Activated B cell treated with CpG ODN at 0.5 μM for 24 hours (primary cell): ENCODE results near the gene VAV2. TPM values are rescaled to one million over a fixed set of nuclear protein-coding genes. Genes with fewer than 3 reads are reported as not detected.
"Not testable (repeated sequence)": the region's sequence is repeated elsewhere in the genome, so short reads cannot be mapped to it uniquely, and the experiment has no call there.

Experiments
- ATAC-seq: fragments of 200-7000 bp; cut with Tn5 transposase; one replicate; pipeline ENCODE4 v1.10.0; 2021; ENCODE audit warnings: low read depth, mild to moderate bottlenecking, moderate library complexity
- CTCF ChIA-PET: fragments of 350-600 bp; sonication (Branson Sonifier 250); formaldehyde crosslinking; loops from one replicate; lab custom pipeline; 2021; ENCODE audit warnings: antibody characterized with exemption; lab: Charles Lee
- POLR2A ChIA-PET: fragments of 350-600 bp; sonication (Branson Sonifier 250); formaldehyde crosslinking; loops from one replicate; lab custom pipeline; 2021; ENCODE audit warnings: antibody characterized with exemption; lab: Charles Lee
- DNase-seq: peaks from one replicate; pipeline ENCODE4 v3.0.0; 2022
- H3K27ac Mint-ChIP-seq: one replicate; pipeline ENCODE4 v1.8.0; 2020; ENCODE audit warnings: mixed read lengths
- H3K27me3 Mint-ChIP-seq: one replicate; pipeline ENCODE4 v1.8.0; 2021; ENCODE audit warnings: mixed read lengths
- H3K36me3 Mint-ChIP-seq: one replicate; pipeline ENCODE4 v1.8.0; 2021; ENCODE audit warnings: low read depth, mixed read lengths
- H3K4me1 Mint-ChIP-seq: one replicate; pipeline ENCODE4 v1.8.0; 2021; ENCODE audit warnings: mixed read lengths
- H3K4me3 Mint-ChIP-seq: one replicate; pipeline ENCODE4 v1.8.0; 2020; ENCODE audit warnings: mild to moderate bottlenecking, mixed read lengths
- H3K9me3 Mint-ChIP-seq: one replicate; pipeline ENCODE4 v1.8.0; 2020; ENCODE audit warnings: mixed read lengths
- intact Hi-C: fragments of 100-400 bp; cut with micrococcal nuclease; formaldehyde crosslinking; loops from one replicate; pipeline ENCODE4 v1.15.1; 2024
- total RNA-seq: library from RNA; stranded (reverse); gene quantifications from 2 replicates; pipeline ENCODE4 v1.2.3, GENCODE V29; 2022
- TF ChIP-seq, protein P1 (sequence below): fragments of 200-600 bp; IDR thresholded peaks from one replicate; pipeline ENCODE4 v1.8.0; 2022; ENCODE audit warnings: antibody characterized with exemption, mild to moderate bottlenecking

The VAV2 gene
- total RNA-seq, 1 donor from 2014 or later: 99.6 TPM

DNA sequence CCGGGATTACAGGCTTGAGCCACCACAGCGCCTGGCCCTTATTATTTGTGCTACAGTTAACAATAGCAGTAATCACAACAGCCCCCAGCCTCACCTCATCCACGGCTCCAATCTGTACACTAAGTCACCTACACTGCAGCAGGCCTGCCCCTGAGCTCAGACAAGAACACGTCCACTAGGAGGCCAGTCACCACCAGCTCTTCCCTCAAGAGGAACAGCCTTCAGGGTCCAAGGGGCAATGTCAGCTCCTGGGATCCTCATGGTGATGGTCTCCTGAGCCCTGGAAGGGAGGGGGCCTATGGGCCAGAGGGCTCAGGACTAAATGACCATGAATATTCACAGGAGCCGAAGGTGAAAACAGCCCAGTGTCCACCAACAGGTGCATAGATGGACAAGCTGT is 67.7 kb downstream of the VAV2 start:
- ChIA-PET CTCF (interaction anchor here (0.7 kb wide), 1 partner anchor 22 kb away, joined by 3 read pairs; no protein-coding TSS in a partner anchor), POLR2A (no interaction called here)
- Mint-ChIP-seq H3K9me3 (no peaks in the 10 kb centered on the region), H3K4me3 (no peak overlapping the region), H3K27me3 (no peaks in the 10 kb centered on the region), H3K4me1 (peaks cover 49% of the 10 kb centered on the region), H3K36me3 (peaks cover 69% of the 10 kb centered on the region), H3K27ac (peak overlapping the region; percentile 19)
- intact Hi-C loops: no loop called here
- ATAC-seq (no peak), DNase-seq (no peak)
- TF ChIP-seq, protein P1, sequence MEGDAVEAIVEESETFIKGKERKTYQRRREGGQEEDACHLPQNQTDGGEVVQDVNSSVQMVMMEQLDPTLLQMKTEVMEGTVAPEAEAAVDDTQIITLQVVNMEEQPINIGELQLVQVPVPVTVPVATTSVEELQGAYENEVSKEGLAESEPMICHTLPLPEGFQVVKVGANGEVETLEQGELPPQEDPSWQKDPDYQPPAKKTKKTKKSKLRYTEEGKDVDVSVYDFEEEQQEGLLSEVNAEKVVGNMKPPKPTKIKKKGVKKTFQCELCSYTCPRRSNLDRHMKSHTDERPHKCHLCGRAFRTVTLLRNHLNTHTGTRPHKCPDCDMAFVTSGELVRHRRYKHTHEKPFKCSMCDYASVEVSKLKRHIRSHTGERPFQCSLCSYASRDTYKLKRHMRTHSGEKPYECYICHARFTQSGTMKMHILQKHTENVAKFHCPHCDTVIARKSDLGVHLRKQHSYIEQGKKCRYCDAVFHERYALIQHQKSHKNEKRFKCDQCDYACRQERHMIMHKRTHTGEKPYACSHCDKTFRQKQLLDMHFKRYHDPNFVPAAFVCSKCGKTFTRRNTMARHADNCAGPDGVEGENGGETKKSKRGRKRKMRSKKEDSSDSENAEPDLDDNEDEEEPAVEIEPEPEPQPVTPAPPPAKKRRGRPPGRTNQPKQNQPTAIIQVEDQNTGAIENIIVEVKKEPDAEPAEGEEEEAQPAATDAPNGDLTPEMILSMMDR: no peak

DNA sequence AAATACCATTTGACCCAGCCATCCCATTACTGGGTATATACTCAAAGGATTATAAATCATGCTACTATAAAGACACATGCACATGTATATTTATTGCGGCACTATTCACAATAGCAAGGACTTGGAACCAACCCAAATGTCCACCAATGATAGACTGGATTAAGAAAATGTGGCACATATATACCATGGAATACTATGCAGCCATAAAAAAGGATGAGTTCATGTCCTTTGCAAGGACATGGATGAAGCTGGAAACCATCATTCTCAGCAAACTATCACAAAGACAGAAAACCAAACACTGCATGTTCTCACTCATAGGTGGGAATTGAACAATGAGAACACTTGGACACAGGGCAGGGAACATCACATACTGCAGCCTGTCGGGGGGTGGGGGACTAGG is 68.5 kb downstream of the VAV2 start:
- peaks cover 44% of the 10 kb centered on the region for H3K4me1 Mint-ChIP-seq
- DNase-seq, CTCF ChIA-PET, H3K4me3 Mint-ChIP-seq, H3K27ac Mint-ChIP-seq, intact Hi-C loops, H3K27me3 Mint-ChIP-seq, ATAC-seq, H3K9me3 Mint-ChIP-seq: not testable (repeated sequence)
- POLR2A ChIA-PET: interaction anchor here (0.6 kb wide), 1 partner anchor 22 kb away, joined by 3 read pairs; no protein-coding TSS in a partner anchor
- peaks cover 66% of the 10 kb centered on the region for H3K36me3 Mint-ChIP-seq

DNA sequence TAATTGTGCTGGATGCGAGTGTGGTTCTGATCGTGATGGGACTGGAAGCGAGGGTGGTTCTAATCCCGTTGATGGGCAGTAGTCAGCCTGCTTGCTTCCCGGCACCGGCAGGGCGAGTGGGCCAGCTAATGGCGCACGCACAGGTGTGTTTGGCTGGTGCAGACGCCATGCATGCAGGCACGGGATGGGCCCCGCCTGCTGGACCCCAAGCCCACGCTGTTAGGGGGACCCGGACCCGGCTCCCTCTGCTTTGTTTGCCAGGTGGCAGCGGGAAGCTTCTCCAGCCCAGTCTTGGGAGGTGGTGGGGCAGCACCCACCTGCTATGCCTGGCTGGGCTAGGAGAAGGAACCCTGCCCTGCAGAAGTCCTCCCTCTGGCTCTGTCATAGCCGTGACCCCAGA is 70.3 kb downstream of the VAV2 start:
- Mint-ChIP-seq H3K4me1 (peaks cover 40% of the 10 kb centered on the region), H3K9me3 (no peaks in the 10 kb centered on the region), H3K27ac (no peak overlapping the region), H3K36me3 (peaks cover 49% of the 10 kb centered on the region), H3K27me3 (no peaks in the 10 kb centered on the region), H3K4me3 (no peak overlapping the region)
- no peak for ATAC-seq
- POLR2A ChIA-PET: no interaction called here
- CTCF ChIA-PET: interaction anchor here (1.0 kb wide), 1 partner anchor 73 kb away, joined by 3 read pairs; no protein-coding TSS in a partner anchor
- intact Hi-C loops: no loop called here
- TF ChIP-seq, protein P1: no peak
- DNase-seq: no peak

DNA sequence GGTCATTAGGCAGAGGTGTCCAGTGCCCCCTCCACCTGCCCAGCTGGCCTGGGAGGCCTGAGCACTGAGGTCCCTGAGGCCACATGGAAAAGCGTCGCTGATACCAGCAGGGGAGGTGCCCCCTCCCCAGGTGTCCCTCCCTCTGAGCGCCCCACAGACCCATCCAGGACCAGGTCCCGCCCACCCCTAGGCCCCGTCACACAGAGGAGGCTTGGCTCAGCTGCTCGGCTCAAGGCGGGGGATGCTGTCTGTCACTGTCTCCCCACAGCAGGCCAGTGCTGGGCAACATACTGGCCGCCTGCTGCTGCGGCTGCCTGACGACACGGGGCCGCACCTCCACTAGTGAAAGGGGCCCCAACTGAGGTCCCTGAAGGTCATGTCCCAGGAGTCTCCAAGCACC is 71.7 kb downstream of the VAV2 start:
- no peak for ATAC-seq
- Mint-ChIP-seq H3K4me1 (peaks cover 46% of the 10 kb centered on the region), H3K27me3 (no peaks in the 10 kb centered on the region), H3K27ac (no peak overlapping the region), H3K4me3 (no peak overlapping the region), H3K36me3 (peaks cover 50% of the 10 kb centered on the region), H3K9me3 (no peaks in the 10 kb centered on the region)
- intact Hi-C loops: no loop called here
- POLR2A ChIA-PET: no interaction called here
- TF ChIP-seq, protein P1: no peak
- DNase-seq: no peak
- CTCF ChIA-PET: no interaction called here

DNA sequence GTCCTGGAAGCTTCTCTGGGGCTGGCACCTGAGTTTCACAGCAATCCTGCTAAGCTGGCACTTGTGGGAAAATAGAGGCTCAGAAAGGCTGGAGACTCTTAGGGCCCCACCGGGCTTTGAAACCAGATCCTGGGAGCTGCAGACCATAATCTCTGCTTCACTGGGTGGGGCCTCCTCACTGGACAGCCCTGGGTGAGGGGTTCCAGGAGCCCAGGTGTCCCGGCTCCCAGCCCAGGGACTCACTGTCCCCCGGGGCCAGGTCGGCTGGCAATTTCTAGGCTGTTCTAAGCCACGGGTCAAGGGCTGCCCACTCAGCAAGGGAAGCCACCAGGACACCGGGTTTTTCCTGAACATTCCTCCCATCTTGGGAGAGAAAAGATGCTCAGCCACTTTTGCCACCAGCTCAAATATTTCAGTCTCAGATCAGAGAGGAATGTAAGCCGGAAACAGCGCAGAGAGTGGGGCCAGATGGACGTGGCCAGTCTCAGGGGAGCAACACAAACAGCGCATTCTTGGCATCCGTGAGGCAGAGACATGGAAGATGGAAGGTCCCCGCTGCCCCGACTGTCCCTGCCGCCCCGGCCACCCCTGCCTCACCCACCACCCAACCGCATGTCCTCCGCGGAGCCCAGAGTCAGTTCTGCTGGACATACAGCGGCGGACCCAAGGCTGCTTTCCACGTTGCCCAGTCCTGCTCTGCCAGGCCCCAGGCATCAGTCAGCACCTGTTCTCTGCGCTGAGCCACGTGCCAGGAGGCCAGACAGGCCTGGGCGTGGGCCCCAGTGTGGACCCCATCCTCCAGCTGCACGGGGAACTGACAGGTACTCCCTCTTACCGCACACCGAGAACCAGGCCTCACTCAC is 72.6 kb downstream of the VAV2 start:
- no peaks in the 10 kb centered on the region for H3K9me3 Mint-ChIP-seq
- POLR2A ChIA-PET: no interaction called here
- H3K36me3 Mint-ChIP-seq: peaks cover 44% of the 10 kb centered on the region
- no peak overlapping the region for H3K4me3 Mint-ChIP-seq
- ATAC-seq: no peak
- CTCF ChIA-PET: no interaction called here
- intact Hi-C loops: no loop called here
- TF ChIP-seq, protein P1: no peak
- H3K27ac Mint-ChIP-seq: peak overlapping the region; percentile 2
- H3K27me3 Mint-ChIP-seq: no peaks in the 10 kb centered on the region
- H3K4me1 Mint-ChIP-seq: peaks cover 55% of the 10 kb centered on the region
- DNase-seq: no peak
